HCT116 (cell line): ENCODE measurements around the gene ZNF594. TPM values are rescaled to one million over a fixed set of nuclear protein-coding genes. Genes with fewer than 3 reads are reported as not detected.

ENCODE experiments used
- ATAC-seq: fragments of 200-7000 bp; cut with Tn5 transposase; 2 replicates; pipeline ENCODE4 v1.9.1; 2020; ENCODE audit warnings: mild to moderate bottlenecking, moderate library complexity
- Bru-seq: library from RNA; stranded (reverse); fragments of 400-500 nt; gene quantifications from one replicate; lab custom pipeline; 2021; lab: Mats Ljungman, UMichigan
- BruChase-seq, 2 experiments: library from RNA; stranded (reverse); fragments of 400-500 nt; gene quantifications; one replicate each; lab custom pipeline; 2021; lab: Mats Ljungman, UMichigan
- BruUV-seq: library from RNA; stranded (reverse); fragments of 400-500 nt; replicated peaks from 2 replicates; lab custom pipeline; 2021; lab: Mats Ljungman, UMichigan
- CTCF ChIA-PET: fragments of 300-600 bp; sonication (Branson Sonifier 250); formaldehyde crosslinking; loops from one replicate; lab custom pipeline; 2021; ENCODE audit warnings: antibody characterized with exemption; lab: Charles Lee
- POLR2A ChIA-PET: fragments of 300-600, 350-600 bp; sonication (Branson Sonifier 250); formaldehyde crosslinking; loops from one replicate; lab custom pipeline; 2021; ENCODE audit warnings: antibody characterized with exemption; lab: Charles Lee
- RAD21 ChIA-PET, 2 experiments: fragments of 300-600 bp; sonication (Branson Sonifier 250); formaldehyde crosslinking; loops; one replicate each; lab custom pipeline; 2023; ENCODE audit warnings: low total read pairs in 2 of 2; ENCODE audit not compliant: uncharacterized antibody in 2 of 2, unreplicated experiment in 2 of 2, low non-redundant PET in 1 of 2; lab: Charles Lee
- DNase-seq: peaks from one replicate; pipeline ENCODE4 v3.0.0-alpha.2; 2010; ENCODE audit warnings: low read depth, low spot score
- H2AFZ ChIP-seq: fragments of 200-600 bp; shearing (Covaris generic), sonication (generic); 2 replicates; pipeline ENCODE4 v1.6.1; 2017; ENCODE audit warnings: low read depth, mixed run types, mixed read lengths, antibody characterized with exemption, low read length; ENCODE audit not compliant: poor library complexity, severe bottlenecking
- H3K27ac ChIP-seq: 2 replicates; pipeline ENCODE4 v1.5.1; 2012; ENCODE audit warnings: low read depth, low read length
- H3K27me3 ChIP-seq: fragments of 200-600 bp; sonication (generic); 2 replicates; pipeline ENCODE4 v1.6.1; 2016; ENCODE audit warnings: mixed run types, low read length, mixed read lengths; ENCODE audit not compliant: insufficient read depth
- H3K36me3 ChIP-seq, 2 experiments: fragments of 200-500 bp in 1 of 2; fragments of 200-600 bp in 1 of 2; sonication (Bioruptor generic) in 1 of 2; sonication (generic) in 1 of 2; 2 replicates each; pipeline versions ENCODE4 v1.5.1 to v1.6.1; 2014 to 2016; ENCODE audit warnings: low read length in 2 of 2, inconsistent platforms in 1 of 2, mixed read lengths in 1 of 2, mixed run types in 1 of 2; ENCODE audit not compliant: insufficient read depth in 2 of 2, control insufficient read depth in 1 of 2
- H3K4me1 ChIP-seq, 2 experiments: fragments of 200-600 bp in 1 of 2; sonication (generic) in 1 of 2; 2 replicates each; pipeline versions ENCODE4 v1.5.1 to v1.6.1; 2012 to 2017; ENCODE audit warnings: low read length in 2 of 2, inconsistent platforms in 1 of 2, mild to moderate bottlenecking in 1 of 2, mixed read lengths in 1 of 2, mixed run types in 1 of 2, moderate library complexity in 1 of 2; ENCODE audit not compliant: insufficient read depth in 2 of 2, control insufficient read depth in 1 of 2
- H3K4me2 ChIP-seq: fragments of 200-600 bp; sonication (generic); 2 replicates; pipeline ENCODE4 v1.6.1; 2017; ENCODE audit warnings: mixed run types, low read length, mixed read lengths
- H3K4me3 ChIP-seq, 2 experiments: fragments of 200-600 bp in 1 of 2; sonication (generic) in 1 of 2; replicated peaks in 1 of 2; 2 replicates each; pipeline ENCODE4 v1.5.1; 2011 to 2016; ENCODE audit warnings: low read length in 2 of 2, control low read depth in 1 of 2, low read depth in 1 of 2, mild to moderate bottlenecking in 1 of 2, mixed read lengths in 1 of 2, mixed run types in 1 of 2
- H3K79me2 ChIP-seq: fragments of 200-600 bp; sonication (generic); 2 replicates; pipeline ENCODE4 v1.6.1; 2017; ENCODE audit warnings: mild to moderate bottlenecking, mixed run types, low read length, moderate library complexity, mixed read lengths; ENCODE audit not compliant: insufficient read depth
- H3K9ac ChIP-seq: fragments of 200-600 bp; sonication (generic); 2 replicates; pipeline ENCODE4 v1.6.1; 2016; ENCODE audit warnings: low read length, mixed read lengths
- H3K9me2 ChIP-seq: fragments of 200-600 bp; sonication (generic), shearing (Covaris generic); 2 replicates; pipeline ENCODE4 v1.6.1; 2017; ENCODE audit warnings: mixed run types, mild to moderate bottlenecking, moderate library complexity; ENCODE audit not compliant: insufficient read depth
- H3K9me3 ChIP-seq, 2 experiments: fragments of 200-500 bp in 1 of 2; fragments of 200-600 bp in 1 of 2; sonication (Bioruptor generic) in 1 of 2; sonication (generic) in 1 of 2; 2 replicates each; pipeline ENCODE4 v1.6.1; 2014 to 2017; ENCODE audit warnings: low read length in 2 of 2, mixed read lengths in 2 of 2, inconsistent platforms in 1 of 2, low read depth in 1 of 2, mild to moderate bottlenecking in 1 of 2, mixed run types in 1 of 2, moderate library complexity in 1 of 2; ENCODE audit not compliant: control insufficient read depth in 1 of 2, insufficient read depth in 1 of 2
- H4K20me1 ChIP-seq: fragments of 200-600 bp; sonication (generic), shearing (Covaris generic); 2 replicates; pipeline ENCODE4 v1.6.1; 2017; ENCODE audit warnings: mixed run types, mild to moderate bottlenecking, moderate library complexity; ENCODE audit not compliant: insufficient read depth
- CBX3 ChIP-seq: IDR thresholded peaks from 2 replicates; pipeline ENCODE4 v1.6.1; 2012; ENCODE audit warnings: low read depth
- CEBPB ChIP-seq: IDR thresholded peaks from 2 replicates; pipeline ENCODE4 v1.6.1; 2012; ENCODE audit warnings: low read depth
- EGR1 ChIP-seq: IDR thresholded peaks from 2 replicates; pipeline ENCODE4 v1.6.1; 2012; ENCODE audit warnings: low read depth
- ELF1 ChIP-seq: IDR thresholded peaks from 2 replicates; pipeline ENCODE4 v1.6.1; 2012; ENCODE audit warnings: low read depth, borderline replicate concordance
- EZH2 ChIP-seq: fragments of 200-600 bp; sonication (generic); IDR thresholded peaks from 2 replicates; pipeline ENCODE4 v1.6.1; 2017; ENCODE audit warnings: antibody characterized with exemption, mixed run types
- EZH2phosphoT487 ChIP-seq: fragments of 200-600 bp; IDR thresholded peaks from 2 replicates; pipeline ENCODE4 v1.6.1; 2018; ENCODE audit warnings: antibody characterized with exemption, borderline replicate concordance
- FOSL1 ChIP-seq: IDR thresholded peaks from 2 replicates; pipeline ENCODE4 v1.6.1; 2012; ENCODE audit warnings: low read depth
- JUND ChIP-seq: IDR thresholded peaks from 2 replicates; pipeline ENCODE4 v1.6.1; 2012
- POLR2A ChIP-seq: IDR thresholded peaks from 2 replicates; pipeline ENCODE4 v1.7.0; 2011; ENCODE audit warnings: borderline replicate concordance; ENCODE audit not compliant: insufficient read depth, insufficient read length; ENCODE audit errors: extremely low read depth
- POLR2AphosphoS5 ChIP-seq: IDR thresholded peaks from 2 replicates; pipeline ENCODE4 v1.6.1; 2011; ENCODE audit warnings: mild to moderate bottlenecking, low read depth, low read length, moderate library complexity
- SRF ChIP-seq: IDR thresholded peaks from 2 replicates; pipeline ENCODE4 v1.6.1; 2012; ENCODE audit warnings: low read depth
- ZFX ChIP-seq: fragments of 450-650 bp; IDR thresholded peaks from 2 replicates; pipeline ENCODE4 v1.6.1; 2017
- intact Hi-C: fragments of 100-400 bp; cut with micrococcal nuclease; formaldehyde crosslinking; loops from 2 replicates; pipeline ENCODE4 v1.10.0; 2022
- long read RNA-seq: library from polyadenylated mRNA; unstranded; transcript quantifications from one replicate; pipeline ENCODE4 v2.0.0, GENCODE V29; 2021; ENCODE audit not compliant: unreplicated experiment
- polyA plus RNA-seq: library from polyadenylated mRNA; unstranded; fragments of >200 nt; gene quantifications from 2 replicates; pipeline ENCODE4 v1.2.1, GENCODE V29; 2012; ENCODE audit warnings: missing spikeins
- total RNA-seq: library from RNA; stranded (reverse); gene quantifications from one replicate; pipeline ENCODE4 v1.2.1, GENCODE V29; 2021; ENCODE audit not compliant: unreplicated experiment
- TF ChIP-seq, protein P1 (sequence below): IDR thresholded peaks from 2 replicates; pipeline ENCODE4 v1.6.1; 2011; ENCODE audit warnings: mild to moderate bottlenecking, low read length, moderate library complexity; ENCODE audit not compliant: insufficient replicate concordance; ENCODE audit errors: extremely low read depth
- TF ChIP-seq, protein P2 (sequence below): IDR thresholded peaks from 2 replicates; pipeline ENCODE4 v1.6.1; 2012; ENCODE audit warnings: low read depth
- TF ChIP-seq, protein P3 (sequence below), 3 experiments: fragments of 200-600 bp in 1 of 3; sonication (generic) in 1 of 3; IDR thresholded peaks in 2 of 3; conservative IDR thresholded peaks in 1 of 3; 2 replicates each; pipeline ENCODE4 v1.5.1; 2012 to 2017; ENCODE audit warnings: low read depth in 2 of 3, low read length in 2 of 3, antibody characterized with exemption in 1 of 3, borderline replicate concordance in 1 of 3, control low read depth in 1 of 3, mild to moderate bottlenecking in 1 of 3, mixed read lengths in 1 of 3, mixed run types in 1 of 3, moderate library complexity in 1 of 3; ENCODE audit not compliant: insufficient read depth in 1 of 3
- TF ChIP-seq, protein P4 (sequence below): IDR thresholded peaks from 2 replicates; pipeline ENCODE4 v1.6.1; 2012

Gene ZNF594
- 8.3 TPM for total RNA-seq
- 0.76 and 1.5 TPM in 2 replicates for polyA plus RNA-seq
- Bru-seq, nascent RNA: percentile 87 among the genes with signal in this experiment
- percentile 65 among the genes with signal in this experiment for BruChase-seq, experiment 1, labeled RNA remaining after a 6-hour chase
- BruChase-seq, experiment 2, labeled RNA remaining after a 2-hour chase: percentile 75 among the genes with signal in this experiment
- long read RNA-seq, full-length matches to known transcripts: 4 of 8 reads
- long read RNA-seq, partial matches to known transcripts: 0 of 8 reads
- long read RNA-seq, other reads (novel, unspliced or antisense): 4 of 8 reads

DNA sequence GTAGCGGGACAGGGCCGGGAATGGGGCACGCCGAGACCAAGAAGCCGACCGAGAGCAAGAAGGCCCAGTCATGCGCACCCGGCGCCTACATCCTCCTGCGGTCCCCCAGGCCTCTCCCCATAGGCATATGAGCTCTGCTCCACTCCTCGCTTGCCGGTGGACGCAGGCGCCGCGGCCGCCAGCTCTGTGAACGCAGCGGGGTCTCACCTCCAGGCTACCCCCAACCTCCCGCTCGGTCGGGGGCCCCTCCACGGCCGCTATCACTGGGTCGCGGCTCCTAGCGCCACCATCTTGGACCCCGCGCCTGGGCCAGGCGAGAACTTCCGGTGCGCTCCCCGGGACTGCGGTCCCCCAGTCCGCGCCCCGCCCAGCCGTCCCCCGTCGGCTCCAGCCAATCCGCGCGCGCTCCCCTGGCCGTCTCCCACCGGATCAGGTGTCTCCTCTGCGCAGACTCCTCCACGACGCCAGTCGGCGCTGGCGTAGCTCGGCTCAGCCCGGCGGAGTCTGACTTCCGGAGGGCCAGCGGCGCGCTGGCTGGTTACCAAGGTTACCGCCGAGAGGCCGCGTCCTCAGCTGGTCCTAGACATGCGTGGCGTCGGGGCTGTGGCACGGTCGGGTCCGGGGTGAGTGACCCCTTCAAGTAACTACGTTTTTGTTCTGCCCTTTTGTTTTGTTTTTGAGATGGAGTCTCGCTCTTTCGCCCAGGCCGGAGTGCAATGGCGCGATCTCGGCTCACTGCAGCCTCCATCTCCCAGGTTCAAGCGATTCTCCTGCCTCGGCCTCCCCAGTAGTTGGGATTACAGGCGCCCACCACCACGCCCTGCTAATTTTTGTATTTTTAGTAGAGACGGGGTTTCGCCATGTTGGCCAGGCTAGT is at the start of gene ZNF594:
TSS of gene ZNF594 (minus strand) at position 328 of the 877 bp plus-strand sequence. CDS start 7,612 bp downstream, outside the sequence.
- no peaks in the 10 kb centered on the region for H4K20me1 ChIP-seq
- peak within 1 kb of the TSS; percentile 84 for H3K27ac ChIP-seq
- CTCF ChIA-PET: interaction anchor here (0.9 to 1.4 kb wide), 4 partner anchors 9 to 277 kb away, joined by 3 read pairs; partner anchors contain the start of gene DHX33
- H3K4me3 ChIP-seq: peak within 1 kb of the TSS; percentile 90 to 94
- intact Hi-C loops: loop anchor here (10.0 kb wide), 2 partner anchors 77 to 243 kb away; partner anchors contain the start of genes C1QBP, USP6 and ZNF232
- RAD21 ChIA-PET: interaction anchor here in 1 of 2 experiments (0.6 kb wide), 1 partner anchor 197 kb away, joined by 3 read pairs; no protein-coding TSS in a partner anchor
- no peak within 1 kb of the TSS for H2AFZ ChIP-seq
- H3K27me3 ChIP-seq: no peaks in the 10 kb centered on the region
- ATAC-seq: peak; percentile 99
- no TSS peak for BruUV-seq
- peak within 1 kb of the TSS; percentile 81 for H3K9ac ChIP-seq
- H3K9me2 ChIP-seq: no peaks in the 10 kb centered on the region
- H3K4me2 ChIP-seq: peak within 1 kb of the TSS; percentile 96
- H3K36me3 ChIP-seq: 0 out of 4 replicates have a peak, but pooled peaks cover 0 to 5% of the 10 kb centered on the region in 2 experiments
- peaks cover 23% of the 10 kb centered on the region for H3K79me2 ChIP-seq
- H3K4me1 ChIP-seq: peaks cover 0 to 17% of the 10 kb centered on the region in 2 experiments; a peak in 2 of 4 replicates
- peaks cover 0 to 16% of the 10 kb centered on the region in 2 experiments; a peak in 3 of 4 replicates for H3K9me3 ChIP-seq
- POLR2A ChIA-PET: interaction anchor here (0.6 to 1.0 kb wide), 3 partner anchors 10 to 1130 kb away, joined by 3 read pairs; partner anchors contain the start of genes NUP88 and RPAIN
- peak; percentile 93 for DNase-seq
- TF ChIP-seq, protein P1, sequence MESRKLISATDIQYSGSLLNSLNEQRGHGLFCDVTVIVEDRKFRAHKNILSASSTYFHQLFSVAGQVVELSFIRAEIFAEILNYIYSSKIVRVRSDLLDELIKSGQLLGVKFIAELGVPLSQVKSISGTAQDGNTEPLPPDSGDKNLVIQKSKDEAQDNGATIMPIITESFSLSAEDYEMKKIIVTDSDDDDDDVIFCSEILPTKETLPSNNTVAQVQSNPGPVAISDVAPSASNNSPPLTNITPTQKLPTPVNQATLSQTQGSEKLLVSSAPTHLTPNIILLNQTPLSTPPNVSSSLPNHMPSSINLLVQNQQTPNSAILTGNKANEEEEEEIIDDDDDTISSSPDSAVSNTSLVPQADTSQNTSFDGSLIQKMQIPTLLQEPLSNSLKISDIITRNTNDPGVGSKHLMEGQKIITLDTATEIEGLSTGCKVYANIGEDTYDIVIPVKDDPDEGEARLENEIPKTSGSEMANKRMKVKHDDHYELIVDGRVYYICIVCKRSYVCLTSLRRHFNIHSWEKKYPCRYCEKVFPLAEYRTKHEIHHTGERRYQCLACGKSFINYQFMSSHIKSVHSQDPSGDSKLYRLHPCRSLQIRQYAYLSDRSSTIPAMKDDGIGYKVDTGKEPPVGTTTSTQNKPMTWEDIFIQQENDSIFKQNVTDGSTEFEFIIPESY: no peak
- TF ChIP-seq, protein P2, sequence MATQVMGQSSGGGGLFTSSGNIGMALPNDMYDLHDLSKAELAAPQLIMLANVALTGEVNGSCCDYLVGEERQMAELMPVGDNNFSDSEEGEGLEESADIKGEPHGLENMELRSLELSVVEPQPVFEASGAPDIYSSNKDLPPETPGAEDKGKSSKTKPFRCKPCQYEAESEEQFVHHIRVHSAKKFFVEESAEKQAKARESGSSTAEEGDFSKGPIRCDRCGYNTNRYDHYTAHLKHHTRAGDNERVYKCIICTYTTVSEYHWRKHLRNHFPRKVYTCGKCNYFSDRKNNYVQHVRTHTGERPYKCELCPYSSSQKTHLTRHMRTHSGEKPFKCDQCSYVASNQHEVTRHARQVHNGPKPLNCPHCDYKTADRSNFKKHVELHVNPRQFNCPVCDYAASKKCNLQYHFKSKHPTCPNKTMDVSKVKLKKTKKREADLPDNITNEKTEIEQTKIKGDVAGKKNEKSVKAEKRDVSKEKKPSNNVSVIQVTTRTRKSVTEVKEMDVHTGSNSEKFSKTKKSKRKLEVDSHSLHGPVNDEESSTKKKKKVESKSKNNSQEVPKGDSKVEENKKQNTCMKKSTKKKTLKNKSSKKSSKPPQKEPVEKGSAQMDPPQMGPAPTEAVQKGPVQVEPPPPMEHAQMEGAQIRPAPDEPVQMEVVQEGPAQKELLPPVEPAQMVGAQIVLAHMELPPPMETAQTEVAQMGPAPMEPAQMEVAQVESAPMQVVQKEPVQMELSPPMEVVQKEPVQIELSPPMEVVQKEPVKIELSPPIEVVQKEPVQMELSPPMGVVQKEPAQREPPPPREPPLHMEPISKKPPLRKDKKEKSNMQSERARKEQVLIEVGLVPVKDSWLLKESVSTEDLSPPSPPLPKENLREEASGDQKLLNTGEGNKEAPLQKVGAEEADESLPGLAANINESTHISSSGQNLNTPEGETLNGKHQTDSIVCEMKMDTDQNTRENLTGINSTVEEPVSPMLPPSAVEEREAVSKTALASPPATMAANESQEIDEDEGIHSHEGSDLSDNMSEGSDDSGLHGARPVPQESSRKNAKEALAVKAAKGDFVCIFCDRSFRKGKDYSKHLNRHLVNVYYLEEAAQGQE: no peak
- TF ChIP-seq POLR2AphosphoS5 (peak; percentile 88), POLR2A (no peak), FOSL1 (no peak), CEBPB (no peak), EZH2 (no peak), ZFX (peak; percentile 92), SRF (no peak), CBX3 (peak; percentile 95), EGR1 (no peak; the same call in 1 of the 2 replicates), JUND (no peak), EZH2phosphoT487 (no peak), ELF1 (peak; percentile 70)
- TF ChIP-seq, protein P3, sequence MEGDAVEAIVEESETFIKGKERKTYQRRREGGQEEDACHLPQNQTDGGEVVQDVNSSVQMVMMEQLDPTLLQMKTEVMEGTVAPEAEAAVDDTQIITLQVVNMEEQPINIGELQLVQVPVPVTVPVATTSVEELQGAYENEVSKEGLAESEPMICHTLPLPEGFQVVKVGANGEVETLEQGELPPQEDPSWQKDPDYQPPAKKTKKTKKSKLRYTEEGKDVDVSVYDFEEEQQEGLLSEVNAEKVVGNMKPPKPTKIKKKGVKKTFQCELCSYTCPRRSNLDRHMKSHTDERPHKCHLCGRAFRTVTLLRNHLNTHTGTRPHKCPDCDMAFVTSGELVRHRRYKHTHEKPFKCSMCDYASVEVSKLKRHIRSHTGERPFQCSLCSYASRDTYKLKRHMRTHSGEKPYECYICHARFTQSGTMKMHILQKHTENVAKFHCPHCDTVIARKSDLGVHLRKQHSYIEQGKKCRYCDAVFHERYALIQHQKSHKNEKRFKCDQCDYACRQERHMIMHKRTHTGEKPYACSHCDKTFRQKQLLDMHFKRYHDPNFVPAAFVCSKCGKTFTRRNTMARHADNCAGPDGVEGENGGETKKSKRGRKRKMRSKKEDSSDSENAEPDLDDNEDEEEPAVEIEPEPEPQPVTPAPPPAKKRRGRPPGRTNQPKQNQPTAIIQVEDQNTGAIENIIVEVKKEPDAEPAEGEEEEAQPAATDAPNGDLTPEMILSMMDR (IDR thresholded peaks at IDR 0.05 in 2 of 3, conservative IDR thresholded peaks at IDR 0.05 in 1 of 3; ENCODE audit: borderline replicate concordance in 1 of 3, insufficient read depth in 1 of 3, low read depth in 2 of 3, low read length in 2 of 3): peak; percentile 58 to 77 (median 65)
- TF ChIP-seq, protein P4, sequence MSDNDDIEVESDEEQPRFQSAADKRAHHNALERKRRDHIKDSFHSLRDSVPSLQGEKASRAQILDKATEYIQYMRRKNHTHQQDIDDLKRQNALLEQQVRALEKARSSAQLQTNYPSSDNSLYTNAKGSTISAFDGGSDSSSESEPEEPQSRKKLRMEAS: peak; percentile 74
